ENCODE measurements around the gene NPHP4. TPM values are rescaled to one million over a fixed set of nuclear protein-coding genes. Genes with fewer than 3 reads are reported as not detected.

NPHP4 gene
- total and polyA plus RNA-seq, 9 of the 15 experiments (the other 6 are each of a cell fraction or from before 2014, with no cell fraction given) = 0.52 to 26.2 (median 6.7) TPM

GRCh38 chr1:5858844-5859407 is 133.3 kb downstream of the NPHP4 start:
- no TSS peak for BruUV-seq (replicated peaks)
- CTCF ChIA-PET (ENCODE audit: low intra/inter-chr PET ratio) = no interaction called here

More at GRCh38 chr1:5858844-5859407, 133.3 kb downstream of the NPHP4 start:
- Histone ChIP-seq H3K4me1 (replicated peaks in 1 of 2; ENCODE audit: control insufficient read depth in 2 of 2, insufficient read depth in 2 of 2, low read length in 2 of 2) (peaks cover 0 to 20% of the 10 kb centered on the region in 2 experiments; a peak in 1 of 5 replicates), H3K9me3 (replicated peaks; ENCODE audit: control insufficient read depth, insufficient read depth, low read depth, low read length) (peaks cover 3% of the 10 kb centered on the region; the same call in 1 of the 2 replicates), H3K27ac (ENCODE audit: extremely low read depth, low read depth, low read length) (no peak overlapping the region), H3K27me3 (ENCODE audit: control insufficient read depth in 2 of 2, insufficient read depth in 2 of 2, low read length in 2 of 2) (0 out of 5 replicates have a peak, but pooled peaks cover 0 to 3% of the 10 kb centered on the region in 2 experiments), H3K36me3 (ENCODE audit: control insufficient read depth, insufficient read depth, low read length) (peaks cover 9% of the 10 kb centered on the region; the same call in 1 of the 3 replicates), H4K20me1 (replicated peaks; ENCODE audit: control insufficient read depth, insufficient read depth, low read length) (no peaks in the 10 kb centered on the region; the same call in 1 of the 2 replicates), H3K79me2 (ENCODE audit: control insufficient read depth, insufficient read depth, low read length) (no peaks in the 10 kb centered on the region), H3K4me3 (no peak overlapping the region), H3K9ac (ENCODE audit: insufficient read depth in 1 of 2, low read depth in 2 of 2, low read length in 2 of 2) (no peak overlapping the region), H2AFZ (ENCODE audit: low read depth, low read length) (no peak overlapping the region), H3K4me2 (ENCODE audit: insufficient read depth, low read length) (no peak overlapping the region), H3K9me1 (ENCODE audit: control insufficient read depth, insufficient read depth, low read length) (no peaks in the 10 kb centered on the region)
- WGBS (ENCODE audit: insufficient coverage, low coverage, missing lambda C conversion rate) = 74% methylated on average over 25 of the region's 25 CpGs
- peak; percentile 21; the same call in 1 of the 3 replicates for ATAC-seq
- intact Hi-C loops (cut with micrococcal nuclease) = no loop called here
- no peak for FAIRE-seq
- DNase-seq (ENCODE audit: extremely low read depth in 1 of 4, low spot score in 3 of 4) = no peak
- in situ Hi-C loops (cut with MboI) = no loop called here
- TF ChIP-seq E2F3 (CRISPR knock-in tag; IDR thresholded peaks at IDR 0.05) (no peak), ZNF253 (CRISPR knock-in tag; conservative IDR thresholded peaks at IDR 0.05) (no peak), HDAC2 (IDR thresholded peaks at IDR 0.05) (no peak), CLOCK (CRISPR knock-in tag; IDR thresholded peaks at IDR 0.05; ENCODE audit: borderline replicate concordance) (no peak), SMARCC2 (IDR thresholded peaks at IDR 0.05; ENCODE audit: low read depth) (no peak)
- POLR2A ChIA-PET = interaction anchor here (0.6 kb wide), 1 partner anchor 1226 kb away, joined by 3 read pairs; no protein-coding TSS in a partner anchor
